OCI-LY3 (cell line): ENCODE measurements around the gene UBALD2.
"Not testable (repeated sequence)": the region's sequence is repeated elsewhere in the genome, so short reads cannot be mapped to it uniquely, and the experiment has no call there.

Source experiments
- EZH2phosphoT487 ChIP-seq: fragments of 200-600 bp; shearing (Covaris generic); IDR thresholded peaks from 2 replicates; pipeline ENCODE4 v1.6.1; 2018; ENCODE audit warnings: antibody characterized with exemption, mixed run types, low read depth
- TF ChIP-seq, protein P1 (sequence below): fragments of 200-600, 300-600 bp; sonication (generic); IDR thresholded peaks from 2 replicates; pipeline ENCODE4 v1.5.1; 2014; ENCODE audit warnings: antibody characterized with exemption, low read length, low read depth

DNA sequence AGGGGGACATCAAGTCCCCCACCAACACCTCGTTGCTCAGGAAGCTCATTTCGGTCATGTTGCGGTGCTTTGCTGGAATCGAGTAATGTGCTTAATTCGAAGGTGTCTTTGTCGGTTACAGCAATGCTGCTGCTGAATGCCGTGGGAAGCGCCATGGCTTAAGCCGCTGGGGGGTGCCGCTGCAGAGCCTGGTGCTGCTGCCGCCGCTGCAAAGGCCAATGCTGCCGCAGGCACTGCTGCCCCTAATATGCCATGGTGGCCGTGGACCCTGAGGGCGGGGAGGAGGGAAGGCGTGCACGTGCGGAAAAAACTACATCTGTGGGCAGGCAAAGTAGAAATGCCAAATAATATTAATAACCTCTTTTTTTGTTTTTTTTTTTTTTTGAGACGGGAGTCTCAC, 38.4 kb upstream of the UBALD2 start:
- TF ChIP-seq, protein P1, sequence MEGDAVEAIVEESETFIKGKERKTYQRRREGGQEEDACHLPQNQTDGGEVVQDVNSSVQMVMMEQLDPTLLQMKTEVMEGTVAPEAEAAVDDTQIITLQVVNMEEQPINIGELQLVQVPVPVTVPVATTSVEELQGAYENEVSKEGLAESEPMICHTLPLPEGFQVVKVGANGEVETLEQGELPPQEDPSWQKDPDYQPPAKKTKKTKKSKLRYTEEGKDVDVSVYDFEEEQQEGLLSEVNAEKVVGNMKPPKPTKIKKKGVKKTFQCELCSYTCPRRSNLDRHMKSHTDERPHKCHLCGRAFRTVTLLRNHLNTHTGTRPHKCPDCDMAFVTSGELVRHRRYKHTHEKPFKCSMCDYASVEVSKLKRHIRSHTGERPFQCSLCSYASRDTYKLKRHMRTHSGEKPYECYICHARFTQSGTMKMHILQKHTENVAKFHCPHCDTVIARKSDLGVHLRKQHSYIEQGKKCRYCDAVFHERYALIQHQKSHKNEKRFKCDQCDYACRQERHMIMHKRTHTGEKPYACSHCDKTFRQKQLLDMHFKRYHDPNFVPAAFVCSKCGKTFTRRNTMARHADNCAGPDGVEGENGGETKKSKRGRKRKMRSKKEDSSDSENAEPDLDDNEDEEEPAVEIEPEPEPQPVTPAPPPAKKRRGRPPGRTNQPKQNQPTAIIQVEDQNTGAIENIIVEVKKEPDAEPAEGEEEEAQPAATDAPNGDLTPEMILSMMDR: not testable (repeated sequence)
- not testable (repeated sequence) for TF ChIP-seq EZH2phosphoT487
